Activated T-helper 17 cell treated with anti-CD3 and anti-CD28 coated beads, Interleukin-2, amount 50 U/mL, for 72 hours (primary cell): ENCODE data around the gene CMTM3. TPM values are rescaled to one million over a fixed set of nuclear protein-coding genes. Genes with fewer than 3 reads are reported as not detected.
"Not testable (repeated sequence)": the region's sequence is repeated elsewhere in the genome, so short reads cannot be mapped to it uniquely, and the experiment has no call there.

Experiments used
- ATAC-seq: fragments of 150-1000 bp; cut with Tn5 transposase; replicated peaks from 2 replicates; pipeline ENCODE4 v1.10.0; 2021; ENCODE audit warnings: mild to moderate bottlenecking, moderate library complexity
- H3K27ac Mint-ChIP-seq: one replicate; pipeline ENCODE4 v1.8.0; 2022; ENCODE audit warnings: mixed read lengths
- H3K27me3 Mint-ChIP-seq: one replicate; pipeline ENCODE4 v1.8.0; 2022; ENCODE audit warnings: mixed read lengths
- H3K36me3 Mint-ChIP-seq: one replicate; pipeline ENCODE4 v1.8.0; 2022; ENCODE audit warnings: low read depth, mild to moderate bottlenecking, mixed read lengths
- H3K4me1 Mint-ChIP-seq: one replicate; pipeline ENCODE4 v1.8.0; 2022; ENCODE audit warnings: mixed read lengths
- H3K4me3 Mint-ChIP-seq: one replicate; pipeline ENCODE4 v1.8.0; 2022; ENCODE audit warnings: mild to moderate bottlenecking, mixed read lengths
- H3K9me3 Mint-ChIP-seq: one replicate; pipeline ENCODE4 v1.8.0; 2022; ENCODE audit warnings: mixed read lengths
- total RNA-seq, 2 donors: library from RNA; stranded (reverse); gene quantifications; one replicate each; pipeline ENCODE4 v1.2.3, GENCODE V29; 2022

CMTM3 gene
- total RNA-seq, 2 donors from 2014 or later, result 46.7 to 64.1 TPM

DNA sequence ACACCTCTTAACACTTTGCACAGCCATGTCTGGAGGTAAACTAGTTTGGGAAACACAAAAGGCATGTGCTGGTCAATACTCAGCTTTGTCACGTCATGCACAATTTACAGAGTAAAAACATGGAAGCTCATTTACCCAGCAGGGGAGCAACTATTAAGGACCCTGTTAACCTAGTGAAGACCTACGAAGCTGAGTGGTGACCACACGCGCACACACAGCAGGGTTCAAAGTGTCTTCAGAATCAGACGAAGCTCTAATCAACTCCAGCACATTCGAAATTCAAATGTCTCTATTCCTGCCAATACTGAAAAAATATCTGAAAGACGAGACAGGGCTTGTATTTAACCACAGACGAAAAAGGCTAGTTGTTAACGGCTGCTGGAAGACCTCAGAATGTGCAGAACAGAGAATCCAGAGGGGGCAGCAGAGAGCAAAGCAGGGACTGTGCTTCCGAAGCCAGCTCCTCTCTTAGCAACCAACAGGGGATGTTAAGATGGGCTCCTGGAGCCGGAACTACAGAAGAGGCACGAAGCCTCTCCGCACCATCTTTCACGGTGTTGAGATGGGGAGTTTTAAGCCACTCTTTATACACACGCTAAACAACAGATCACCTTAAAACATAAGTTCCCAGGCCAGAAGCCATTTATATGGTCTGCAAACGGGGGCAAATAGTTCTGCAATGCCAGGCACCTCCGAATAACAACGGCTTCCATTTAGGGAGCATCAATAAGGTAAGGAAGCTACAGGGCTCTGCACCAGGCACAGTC is 46.4 kb downstream of the CMTM3 start:
- Mint-ChIP-seq H3K27me3 (peaks cover 4% of the 10 kb centered on the region), H3K4me1 (peaks cover 13% of the 10 kb centered on the region), H3K36me3 (no peaks in the 10 kb centered on the region), H3K27ac (no peak overlapping the region), H3K9me3 (no peaks in the 10 kb centered on the region), H3K4me3 (peak overlapping the region; percentile 14)
- peak; percentile 96 for ATAC-seq

DNA sequence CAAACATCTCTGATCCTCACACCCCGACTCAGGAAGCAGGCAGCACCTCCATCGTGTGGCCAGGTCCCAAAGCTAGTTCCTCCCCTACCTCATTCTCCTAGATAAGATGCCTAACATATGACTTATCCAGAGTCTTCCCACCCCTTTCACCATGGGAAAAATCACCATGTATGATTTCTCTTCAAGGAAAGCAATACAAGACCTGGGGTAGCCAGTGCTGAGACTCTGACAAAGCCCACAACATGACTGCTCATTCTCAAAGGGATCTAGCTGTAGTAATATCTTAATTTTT is 46.9 kb downstream of the CMTM3 start:
- no peaks in the 10 kb centered on the region for H3K36me3 Mint-ChIP-seq
- no peak overlapping the region for H3K27ac Mint-ChIP-seq
- peaks cover 4% of the 10 kb centered on the region for H3K27me3 Mint-ChIP-seq
- peak overlapping the region; percentile 14 for H3K4me3 Mint-ChIP-seq
- peaks cover 13% of the 10 kb centered on the region for H3K4me1 Mint-ChIP-seq
- no peak for ATAC-seq
- no peaks in the 10 kb centered on the region for H3K9me3 Mint-ChIP-seq

DNA sequence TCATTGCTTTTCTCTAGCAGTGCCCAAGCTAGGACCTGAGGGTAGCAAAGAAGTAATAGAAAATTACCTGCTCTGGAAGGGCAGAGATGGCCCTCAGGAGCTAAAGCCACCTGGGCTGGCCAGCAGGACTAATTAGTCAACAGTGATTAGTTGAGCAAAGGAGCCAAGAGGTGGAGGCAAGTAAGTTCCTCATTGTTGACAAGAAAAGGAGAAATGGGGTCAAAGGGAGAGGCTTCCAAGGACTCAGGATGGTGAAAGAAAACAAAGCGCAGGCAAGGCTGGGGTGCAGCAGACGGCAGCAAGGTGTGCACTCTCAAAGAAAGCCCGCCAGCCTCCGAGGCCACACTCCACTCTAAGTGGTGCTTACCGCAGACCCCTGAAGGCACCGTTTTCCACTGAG is 47.5 kb downstream of the CMTM3 start:
- no peak overlapping the region for H3K4me3 Mint-ChIP-seq
- H3K9me3 Mint-ChIP-seq, result no peaks in the 10 kb centered on the region
- peaks cover 13% of the 10 kb centered on the region for H3K4me1 Mint-ChIP-seq
- H3K27ac Mint-ChIP-seq, result no peak overlapping the region
- no peaks in the 10 kb centered on the region for H3K36me3 Mint-ChIP-seq
- H3K27me3 Mint-ChIP-seq, result peaks cover 7% of the 10 kb centered on the region
- no peak for ATAC-seq

DNA sequence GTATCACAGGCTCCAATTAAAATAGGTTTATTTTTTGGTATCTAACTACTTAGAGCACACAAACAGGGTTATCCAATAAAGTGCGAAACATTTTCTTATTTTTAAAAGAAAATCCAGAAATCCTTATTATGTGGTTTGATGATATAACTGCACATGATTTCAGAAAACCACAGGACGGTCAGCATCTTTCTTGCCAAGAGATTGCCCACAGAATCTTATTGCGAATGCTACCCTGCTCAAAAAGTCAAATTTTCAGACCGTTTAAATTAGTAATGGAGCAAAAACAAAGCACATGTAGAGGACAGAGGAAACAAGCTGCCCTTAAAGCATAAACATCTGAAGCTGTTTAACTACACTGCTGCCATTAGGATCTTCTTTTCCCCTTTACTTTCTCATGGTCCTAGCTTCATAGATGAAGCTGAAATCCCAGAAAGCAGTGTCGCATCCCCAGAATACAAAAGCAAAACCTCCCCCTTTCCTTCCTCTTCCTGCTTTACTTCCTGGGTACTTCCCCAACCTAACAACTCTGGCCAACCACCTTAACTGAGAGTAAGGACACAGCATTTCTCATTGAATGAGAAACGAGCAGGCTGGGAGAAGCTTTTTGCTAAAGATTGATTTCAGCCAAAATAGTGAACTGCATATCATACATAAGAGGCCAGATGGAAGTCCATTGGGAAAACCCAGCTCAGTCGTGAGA is 48.3 kb downstream of the CMTM3 start:
- H3K4me1 Mint-ChIP-seq, result peaks cover 13% of the 10 kb centered on the region
- no peaks in the 10 kb centered on the region for H3K9me3 Mint-ChIP-seq
- peaks cover 7% of the 10 kb centered on the region for H3K27me3 Mint-ChIP-seq
- no peak for ATAC-seq
- no peaks in the 10 kb centered on the region for H3K36me3 Mint-ChIP-seq
- no peak overlapping the region for H3K4me3 Mint-ChIP-seq
- H3K27ac Mint-ChIP-seq, result no peak overlapping the region

DNA sequence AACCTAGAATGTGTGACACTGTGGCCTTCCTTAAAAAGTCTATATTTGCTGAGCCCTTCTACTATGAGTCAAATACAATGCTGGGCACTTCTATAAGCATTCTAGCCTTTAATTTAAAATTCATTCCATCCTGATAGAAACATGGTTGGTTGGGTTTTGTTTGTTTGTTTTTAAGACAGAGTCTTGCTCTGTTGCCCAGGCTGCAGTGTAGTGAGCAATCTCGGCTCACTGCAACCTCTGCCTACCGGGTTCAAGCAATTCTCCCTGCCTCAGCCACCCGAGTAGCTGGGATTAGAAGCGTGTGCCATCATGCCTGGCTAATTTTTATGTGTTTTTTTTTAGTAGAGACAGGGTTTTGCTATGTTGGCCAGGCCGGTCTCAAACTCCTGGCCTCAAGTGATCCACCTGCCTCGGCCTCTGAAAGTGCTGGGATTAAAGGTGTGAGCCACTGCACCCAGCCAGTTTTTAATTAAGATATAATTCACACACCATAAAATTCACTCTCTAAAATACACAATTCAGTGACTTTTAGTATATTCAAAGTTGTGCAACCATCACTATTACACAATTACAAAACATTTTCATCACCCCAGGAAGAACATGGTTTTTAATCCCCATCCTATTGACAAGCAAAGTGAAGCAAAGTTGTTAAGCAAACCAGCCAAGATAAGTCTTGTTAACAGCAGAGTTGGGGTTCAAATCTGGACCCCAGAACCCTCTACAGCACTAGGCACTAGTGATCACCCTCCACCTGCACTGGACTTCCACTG is 49.3 kb downstream of the CMTM3 start:
- no peak for ATAC-seq
- Mint-ChIP-seq H3K4me1 (peaks cover 13% of the 10 kb centered on the region), H3K9me3 (no peaks in the 10 kb centered on the region), H3K36me3 (no peaks in the 10 kb centered on the region), H3K4me3 (no peak overlapping the region), H3K27me3 (peaks cover 7% of the 10 kb centered on the region), H3K27ac (no peak overlapping the region)

DNA sequence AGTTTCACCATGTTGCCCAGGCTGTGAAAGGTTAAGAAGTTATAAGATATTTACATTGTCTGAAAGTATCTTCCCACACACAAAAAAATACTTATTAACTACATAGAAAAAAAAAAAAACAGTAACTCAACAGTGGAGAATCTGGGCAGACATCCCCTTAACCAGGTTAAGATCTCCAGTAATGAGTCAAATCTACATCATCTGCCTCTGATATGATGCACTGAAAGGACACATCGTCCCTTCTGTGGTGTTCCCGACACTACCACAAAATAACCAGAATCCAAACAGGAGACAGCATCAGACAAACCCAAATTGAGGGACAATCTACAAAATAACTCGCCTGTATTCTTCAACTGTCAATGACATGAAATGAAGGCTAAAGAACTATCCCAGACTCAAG is 52.0 kb downstream of the CMTM3 start:
- peaks cover 7% of the 10 kb centered on the region for H3K27me3 Mint-ChIP-seq
- H3K9me3 Mint-ChIP-seq, result no peaks in the 10 kb centered on the region
- ATAC-seq, result no peak
- peaks cover 6% of the 10 kb centered on the region for H3K4me1 Mint-ChIP-seq
- H3K27ac Mint-ChIP-seq, result no peak overlapping the region
- H3K36me3 Mint-ChIP-seq, result no peaks in the 10 kb centered on the region
- no peak overlapping the region for H3K4me3 Mint-ChIP-seq

DNA sequence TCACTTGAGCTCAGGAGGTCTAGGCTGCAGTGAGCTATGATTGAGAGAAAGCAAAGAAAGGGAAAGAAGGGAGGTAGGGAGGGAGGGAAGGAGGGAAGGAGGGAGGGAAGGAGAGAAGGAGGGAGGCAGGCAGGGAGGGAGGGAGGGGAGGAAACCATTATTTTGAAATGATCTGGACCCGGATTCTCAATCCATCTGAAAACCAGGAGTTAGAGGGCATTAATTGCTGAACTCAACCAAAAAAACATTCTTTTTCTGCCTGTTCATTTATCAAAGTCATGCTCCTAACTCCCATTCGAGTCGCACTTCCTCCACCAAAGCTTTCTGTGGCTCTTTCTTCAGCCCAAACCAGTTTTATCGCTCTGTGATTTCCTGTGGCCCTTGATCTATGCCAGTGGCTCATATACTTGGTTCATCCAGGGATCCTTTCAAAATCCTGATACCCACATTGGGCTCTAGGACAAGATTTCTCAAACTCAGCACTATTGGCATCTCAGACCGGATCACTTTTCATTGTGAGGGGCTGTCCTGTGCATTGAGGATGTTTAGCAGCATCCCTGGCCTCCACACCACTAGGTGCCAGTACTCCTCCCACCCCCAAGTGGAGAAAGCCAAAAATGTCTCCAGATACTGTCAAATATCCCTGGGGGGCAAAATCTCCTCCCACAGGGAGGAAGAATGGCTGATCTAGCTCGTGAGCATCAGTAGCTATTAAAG is 53.8 kb downstream of the CMTM3 start:
- Mint-ChIP-seq H3K36me3 (no peaks in the 10 kb centered on the region), H3K9me3 (no peaks in the 10 kb centered on the region), H3K27ac (no peak overlapping the region), H3K4me3 (no peak overlapping the region), H3K27me3 (peaks cover 10% of the 10 kb centered on the region), H3K4me1 (no peaks in the 10 kb centered on the region)
- ATAC-seq, result no peak

DNA sequence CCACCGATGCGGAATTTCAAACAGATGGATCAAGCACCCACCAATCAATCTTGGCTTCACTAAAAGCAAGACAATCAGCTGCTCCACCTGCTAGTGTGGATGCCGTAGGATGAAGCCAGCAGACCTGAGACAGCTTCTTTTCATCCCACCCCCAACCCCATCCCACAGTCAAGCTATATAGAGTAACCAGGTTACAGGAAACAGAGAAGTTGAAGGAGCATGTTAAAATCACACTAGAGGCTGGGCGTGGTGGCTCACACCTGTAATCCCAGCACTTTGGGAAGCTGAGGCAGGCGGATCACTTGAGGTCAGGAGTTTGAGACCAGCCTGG is 54.3 kb downstream of the CMTM3 start:
- no peaks in the 10 kb centered on the region for H3K9me3 Mint-ChIP-seq
- ATAC-seq, result no peak
- no peak overlapping the region for H3K4me3 Mint-ChIP-seq
- peaks cover 10% of the 10 kb centered on the region for H3K27me3 Mint-ChIP-seq
- H3K4me1 Mint-ChIP-seq, result no peaks in the 10 kb centered on the region
- no peak overlapping the region for H3K27ac Mint-ChIP-seq
- H3K36me3 Mint-ChIP-seq, result no peaks in the 10 kb centered on the region

DNA sequence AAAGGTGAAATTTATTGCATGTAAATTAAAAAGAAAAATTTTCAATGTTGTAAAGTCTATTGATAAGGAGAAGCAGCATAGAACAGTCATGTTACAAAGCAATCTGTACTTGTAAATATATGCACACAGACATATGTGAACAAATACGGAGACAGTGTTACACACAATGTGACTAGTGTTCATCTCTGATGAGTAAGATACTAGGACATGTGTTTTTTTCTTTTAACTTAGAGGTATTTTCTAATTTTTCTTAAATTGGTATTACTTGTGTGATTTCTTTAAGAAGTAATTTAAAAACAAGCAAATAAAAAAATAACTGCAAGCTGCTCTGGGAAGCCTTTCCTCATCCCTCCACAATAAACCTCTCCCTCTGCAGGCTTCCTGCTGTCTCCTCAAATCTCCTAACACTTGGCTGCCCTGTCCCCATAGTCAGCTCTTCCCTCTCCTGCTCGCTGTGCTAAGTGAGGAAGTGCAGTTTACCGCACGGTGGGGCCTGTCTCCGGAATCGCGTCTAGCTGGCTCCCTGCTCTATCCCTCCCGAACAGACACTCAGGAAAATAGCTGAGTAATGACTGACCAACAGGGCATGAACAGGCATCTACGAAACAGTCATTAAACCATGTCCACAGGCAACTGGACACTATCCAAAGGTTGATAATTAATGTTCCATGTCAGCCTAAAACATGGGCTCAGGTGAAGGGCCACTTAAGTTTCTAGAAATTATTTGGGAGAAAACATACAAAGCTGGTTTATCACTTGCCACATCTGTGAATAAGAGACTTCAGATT is 56.1 kb downstream of the CMTM3 start:
- Mint-ChIP-seq H3K4me1 (no peaks in the 10 kb centered on the region), H3K27me3 (peaks cover 6% of the 10 kb centered on the region), H3K9me3 (no peaks in the 10 kb centered on the region), H3K27ac (no peak overlapping the region), H3K36me3 (no peaks in the 10 kb centered on the region), H3K4me3 (no peak overlapping the region)
- no peak for ATAC-seq

DNA sequence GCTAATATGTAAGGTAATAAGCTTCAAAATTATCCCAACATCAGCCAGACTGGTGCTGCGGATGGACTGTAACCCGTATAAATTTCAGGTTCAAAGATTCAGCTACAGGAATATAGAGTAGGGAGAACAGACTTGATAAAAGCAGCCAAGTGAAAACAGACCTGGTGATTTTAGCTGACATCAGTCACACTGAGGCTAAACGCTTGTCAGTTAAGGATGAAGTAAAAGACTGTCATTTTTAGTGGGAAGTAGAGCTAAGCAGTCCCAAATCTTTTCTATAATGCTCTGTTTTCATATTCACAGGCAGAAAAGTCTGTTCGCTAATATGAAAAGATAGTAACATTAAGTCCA is 56.7 kb downstream of the CMTM3 start:
- H3K4me3 Mint-ChIP-seq, result no peak overlapping the region
- H3K4me1 Mint-ChIP-seq, result no peaks in the 10 kb centered on the region
- H3K9me3 Mint-ChIP-seq, result no peaks in the 10 kb centered on the region
- H3K27ac Mint-ChIP-seq, result no peak overlapping the region
- no peak for ATAC-seq
- no peaks in the 10 kb centered on the region for H3K36me3 Mint-ChIP-seq
- peaks cover 6% of the 10 kb centered on the region for H3K27me3 Mint-ChIP-seq

DNA sequence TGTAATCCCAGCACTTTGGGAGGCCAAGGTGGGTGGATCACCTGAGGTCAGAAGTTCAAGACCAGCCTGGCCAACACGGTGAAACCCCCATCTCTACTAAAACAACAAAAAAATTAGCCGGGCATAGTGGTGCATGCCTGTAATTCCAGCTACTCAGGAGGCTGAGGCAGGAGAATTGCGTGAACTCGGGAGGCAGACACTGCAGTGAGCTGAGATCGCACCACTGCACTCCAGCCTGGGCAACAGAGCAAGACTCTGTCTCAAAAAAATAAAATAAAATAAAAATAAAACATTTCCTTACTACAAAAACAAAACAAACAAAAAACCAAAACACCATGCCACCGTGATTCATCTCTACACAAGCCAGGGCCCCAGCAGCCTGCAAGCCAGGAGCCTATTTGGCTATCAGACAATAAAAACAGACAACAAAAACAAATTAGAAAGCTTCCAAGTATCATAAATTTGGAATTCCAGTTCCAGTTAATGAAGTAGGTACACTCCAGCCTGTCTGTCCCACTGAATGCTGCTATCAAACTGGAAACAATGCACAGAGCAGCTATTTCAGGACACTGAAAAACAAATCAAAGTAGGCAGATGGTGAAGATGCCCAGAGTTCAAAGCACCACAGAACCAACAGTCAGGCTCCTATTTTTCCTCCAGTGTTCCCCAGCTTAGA is 57.3 kb downstream of the CMTM3 start:
- H3K27ac Mint-ChIP-seq, ATAC-seq, H3K36me3 Mint-ChIP-seq, H3K27me3 Mint-ChIP-seq, H3K9me3 Mint-ChIP-seq, H3K4me3 Mint-ChIP-seq, H3K4me1 Mint-ChIP-seq: not testable (repeated sequence)

DNA sequence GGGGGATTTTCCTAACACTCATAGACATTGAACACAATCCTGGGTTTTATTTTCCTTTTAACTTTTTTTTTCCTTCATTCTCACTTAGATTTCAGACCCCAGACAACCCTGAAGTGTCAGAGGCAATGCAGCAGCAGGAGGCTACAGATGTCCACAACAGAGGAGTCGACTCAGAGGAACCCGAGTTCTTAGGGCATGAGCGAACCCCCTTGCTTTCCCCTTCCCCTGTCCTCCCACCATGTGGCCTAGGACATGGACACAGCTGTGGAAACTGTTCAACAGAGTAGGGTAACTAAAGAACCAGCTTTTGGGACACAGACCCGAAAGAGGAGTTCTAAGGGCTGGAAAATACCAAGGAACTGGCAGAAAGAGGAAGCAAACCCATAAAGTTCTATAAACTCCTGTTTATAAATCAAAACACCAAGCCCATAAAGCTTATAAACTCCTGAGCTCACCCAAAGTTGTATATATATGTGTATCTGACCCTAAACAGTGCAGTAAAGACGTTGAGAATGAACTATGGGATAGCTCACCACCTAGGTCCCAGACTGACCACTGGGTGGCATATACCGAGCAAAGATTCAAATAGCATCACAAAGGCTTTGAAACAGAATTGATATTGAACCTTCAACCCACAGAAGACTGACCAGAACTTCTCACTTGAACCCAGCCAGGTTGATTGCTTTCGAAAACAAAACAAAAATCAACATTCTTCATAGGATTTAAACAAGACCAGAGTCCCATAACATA is 58.1 kb downstream of the CMTM3 start:
- H3K4me1 Mint-ChIP-seq, result no peaks in the 10 kb centered on the region
- no peaks in the 10 kb centered on the region for H3K36me3 Mint-ChIP-seq

More for the DNA sequence above, 58.1 kb downstream of the CMTM3 start:
- Mint-ChIP-seq H3K9me3 (no peaks in the 10 kb centered on the region), H3K27ac (no peak overlapping the region), H3K27me3 (peaks cover 3% of the 10 kb centered on the region), H3K4me3 (no peak overlapping the region)
- no peak for ATAC-seq
